ENCODE measurements around the gene PACS2.

The PACS2 gene

GRCh38 chr14:105389534-105389933, 75.0 kb downstream of the PACS2 start:
- no peak overlapping the region for H3K4me3 ChIP-seq (ENCODE audit: low read depth, low read length)
- DNase-seq (ENCODE audit: low read depth): no peak
- TF ChIP-seq CTCF (conservative IDR thresholded peaks at IDR 0.05; ENCODE audit: low read depth, low read length): no peak

GRCh38 chr14:105389976-105390848, 75.7 kb downstream of the PACS2 start:
- TF ChIP-seq CTCF (conservative IDR thresholded peaks at IDR 0.05; ENCODE audit: low read depth, low read length): no peak
- no peak for DNase-seq (ENCODE audit: low read depth)
- H3K4me3 ChIP-seq (ENCODE audit: low read depth, low read length): no peak overlapping the region

GRCh38 chr14:105390849-105391500, 76.4 kb downstream of the PACS2 start:
- no peak for TF ChIP-seq CTCF (conservative IDR thresholded peaks at IDR 0.05; ENCODE audit: low read depth, low read length)
- DNase-seq (ENCODE audit: low read depth): no peak
- H3K4me3 ChIP-seq (ENCODE audit: low read depth, low read length): no peak overlapping the region

- no peak overlapping the region for H3K4me3 ChIP-seq (ENCODE audit: low read depth, low read length)
Measured at GRCh38 chr14:105391541-105391940, 77.0 kb downstream of the PACS2 start.

GRCh38 chr14:105392131-105393090, 77.9 kb downstream of the PACS2 start:
- DNase-seq (ENCODE audit: low read depth): no peak
- TF ChIP-seq CTCF (conservative IDR thresholded peaks at IDR 0.05; ENCODE audit: low read depth, low read length): no peak
- H3K4me3 ChIP-seq (ENCODE audit: low read depth, low read length): no peak overlapping the region

More at GRCh38 chr14:105391541-105391940, 77.0 kb downstream of the PACS2 start:
- TF ChIP-seq CTCF (conservative IDR thresholded peaks at IDR 0.05; ENCODE audit: low read depth, low read length): no peak
- DNase-seq (ENCODE audit: low read depth): no peak

GRCh38 chr14:105393151-105393550, 78.6 kb downstream of the PACS2 start:
- no peak for DNase-seq (ENCODE audit: low read depth)
- no peak for TF ChIP-seq CTCF (conservative IDR thresholded peaks at IDR 0.05; ENCODE audit: low read depth, low read length)
- no peak overlapping the region for H3K4me3 ChIP-seq (ENCODE audit: low read depth, low read length)
